Stimulated activated CD4-positive, alpha-beta T cell treated with anti-CD3 and anti-CD28 coated beads, Interleukin-15, amount 100 ng/mL, for 48 hours (primary cell): ENCODE results near the gene TNS3.

Experiments used
- DNase-seq, 2 donors: peaks; one replicate each; pipeline ENCODE4 v3.0.0-alpha.2; 2020; ENCODE audit warnings: low read depth in 2 of 2

Gene TNS3

GRCh38 chr7:47428052-47428767 is 153.7 kb downstream of the TNS3 start:
- no peak for DNase-seq

GRCh38 chr7:47427051-47427643 is 154.8 kb downstream of the TNS3 start:
- no peak for DNase-seq

- DNase-seq, result no peak
Observed at GRCh38 chr7:47424523-47424922, 157.4 kb downstream of the TNS3 start.

GRCh38 chr7:47423196-47423595 is 158.7 kb downstream of the TNS3 start:
- DNase-seq, result no peak

GRCh38 chr7:47422611-47423010 is 159.3 kb downstream of the TNS3 start:
- no peak for DNase-seq

GRCh38 chr7:47421456-47421855 is 160.5 kb downstream of the TNS3 start:
- DNase-seq, result no peak

- no peak for DNase-seq
Observed at GRCh38 chr7:47420122-47420780, 161.7 kb downstream of the TNS3 start.

- no peak for DNase-seq
Observed at GRCh38 chr7:47419471-47419870, 162.4 kb downstream of the TNS3 start.

GRCh38 chr7:47418601-47419309 is 163.2 kb downstream of the TNS3 start:
- DNase-seq, result no peak

- DNase-seq, result no peak
Observed at GRCh38 chr7:47416492-47417480, 165.1 kb downstream of the TNS3 start.

- DNase-seq, result no peak
Observed at GRCh38 chr7:47415318-47416212, 166.3 kb downstream of the TNS3 start.

GRCh38 chr7:47414342-47415317 is 167.3 kb downstream of the TNS3 start:
- DNase-seq, result no peak

GRCh38 chr7:47413526-47414341 is 168.2 kb downstream of the TNS3 start:
- no peak for DNase-seq

- DNase-seq, result no peak
Observed at GRCh38 chr7:47411901-47412300, 170.0 kb downstream of the TNS3 start.

- DNase-seq, result no peak
Observed at GRCh38 chr7:47411281-47411869, 170.5 kb downstream of the TNS3 start.

- no peak for DNase-seq
Observed at GRCh38 chr7:47408675-47409074, 173.2 kb downstream of the TNS3 start.

GRCh38 chr7:47407821-47408674 is 173.9 kb downstream of the TNS3 start:
- no peak for DNase-seq
